GM18519 (cell line): ENCODE results near the gene SOS1.
"Not testable (repeated sequence)": the region's sequence is repeated elsewhere in the genome, so short reads cannot be mapped to it uniquely, and the experiment has no call there.

Source experiments
- ATAC-seq: cut with Tn5 transposase; IDR thresholded peaks from one replicate; pipeline ENCODE4 v1.9.1; 2021; ENCODE audit warnings: mild to moderate bottlenecking, moderate library complexity; ENCODE audit not compliant: unreplicated experiment, low FRiP score

Gene SOS1

DNA sequence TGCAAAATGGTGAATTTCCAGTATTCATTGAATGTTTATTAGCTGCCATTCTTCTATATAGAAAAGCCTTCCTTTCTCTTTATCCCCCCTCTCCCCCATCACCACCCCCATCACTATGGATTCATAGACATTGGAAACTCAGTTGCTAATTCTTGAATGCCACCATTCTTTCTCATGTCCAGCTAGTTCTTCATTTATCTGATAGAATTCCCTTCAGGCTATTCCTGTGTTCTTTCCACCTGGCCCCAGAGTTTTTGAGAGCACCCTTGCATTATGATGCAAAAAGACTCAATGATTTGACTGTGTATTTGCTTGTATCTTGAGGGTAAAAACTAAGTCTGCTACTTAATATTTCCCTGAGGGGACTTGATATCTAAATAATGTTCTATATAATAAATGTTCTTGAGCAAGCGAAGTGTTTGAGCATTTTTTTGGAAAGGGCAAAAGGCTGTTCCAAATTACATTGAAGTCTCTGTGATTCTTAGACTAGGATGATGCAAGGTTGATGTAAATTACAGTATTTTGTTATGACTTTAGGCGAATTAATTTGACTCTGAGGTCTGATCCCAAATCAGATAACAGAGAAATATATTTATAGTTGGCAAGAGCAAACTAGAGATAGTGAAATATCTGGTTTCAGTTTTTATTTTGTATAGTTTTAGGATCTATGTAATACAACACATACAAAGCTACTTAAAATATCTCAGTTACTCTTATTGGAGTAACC is 18.8 kb upstream of the SOS1 start:
- no peak for ATAC-seq

DNA sequence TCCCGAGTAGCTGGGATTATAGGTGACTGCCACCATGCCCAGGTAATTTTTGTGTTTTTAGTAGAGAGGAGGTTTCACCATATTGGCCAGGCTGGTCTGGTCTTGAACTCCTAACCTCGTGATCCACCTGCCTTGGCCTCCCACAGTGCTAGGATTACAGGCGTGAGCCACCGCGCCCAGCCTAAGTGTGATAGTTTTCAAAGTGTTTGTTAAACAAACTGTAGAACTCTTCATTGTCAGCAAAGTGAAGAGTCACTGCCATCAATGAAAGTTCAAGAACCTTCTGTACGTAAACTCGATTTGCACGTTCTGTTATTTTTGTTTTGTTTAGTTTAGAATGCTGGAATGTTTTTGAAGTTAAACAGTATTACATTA is 18.0 kb upstream of the SOS1 start:
- ATAC-seq = no peak

DNA sequence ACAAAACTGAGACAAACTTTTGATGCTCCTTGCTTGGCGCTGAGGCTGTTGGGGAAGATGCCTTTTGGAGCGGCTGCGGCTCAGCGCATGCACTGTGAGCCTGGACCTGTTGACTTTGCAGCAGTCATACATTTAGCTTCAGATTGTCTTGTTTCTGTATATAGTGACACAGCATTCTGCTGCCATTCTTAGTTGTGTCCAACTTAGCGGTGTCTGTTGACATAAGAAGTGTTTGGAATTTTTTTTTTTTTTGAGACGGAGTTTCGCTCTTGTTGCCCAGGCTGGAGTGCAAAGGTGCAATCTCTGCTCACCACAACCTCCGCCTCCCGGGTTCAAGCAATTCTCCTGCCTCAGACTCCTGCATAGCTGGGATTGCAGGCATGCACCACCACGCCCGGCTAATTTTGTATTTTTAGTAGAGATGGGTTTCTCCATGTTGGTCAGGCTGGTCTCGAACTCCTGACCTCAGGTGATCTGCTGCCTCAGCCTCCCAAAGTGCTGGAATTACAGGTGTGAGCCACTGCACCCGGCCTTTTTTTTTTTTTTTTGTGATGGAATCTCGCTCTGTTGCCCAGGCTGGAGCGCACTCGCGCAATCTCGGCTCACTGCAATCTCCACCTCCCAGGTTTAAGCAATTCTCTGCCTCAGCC is 17.5 kb upstream of the SOS1 start:
- not testable (repeated sequence) for ATAC-seq

DNA sequence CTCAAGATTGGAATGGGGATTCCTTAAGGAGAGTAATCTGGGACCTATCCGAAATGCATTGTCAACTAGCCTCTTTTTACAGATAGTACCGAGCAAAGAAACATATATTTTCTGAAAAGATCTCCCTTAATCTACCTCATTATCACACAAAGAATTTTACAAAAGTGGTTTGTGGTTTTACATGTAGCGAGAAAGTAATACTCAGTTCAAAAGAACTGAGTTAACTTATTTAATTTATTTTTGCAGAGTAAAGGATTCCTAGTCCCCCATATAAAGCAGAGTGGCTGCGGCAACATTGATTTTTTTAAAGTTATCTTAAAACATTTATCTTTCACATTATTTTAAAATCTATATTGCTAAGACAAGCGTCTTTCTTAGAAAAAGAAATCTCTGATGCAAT is 15.9 kb upstream of the SOS1 start:
- ATAC-seq = no peak

DNA sequence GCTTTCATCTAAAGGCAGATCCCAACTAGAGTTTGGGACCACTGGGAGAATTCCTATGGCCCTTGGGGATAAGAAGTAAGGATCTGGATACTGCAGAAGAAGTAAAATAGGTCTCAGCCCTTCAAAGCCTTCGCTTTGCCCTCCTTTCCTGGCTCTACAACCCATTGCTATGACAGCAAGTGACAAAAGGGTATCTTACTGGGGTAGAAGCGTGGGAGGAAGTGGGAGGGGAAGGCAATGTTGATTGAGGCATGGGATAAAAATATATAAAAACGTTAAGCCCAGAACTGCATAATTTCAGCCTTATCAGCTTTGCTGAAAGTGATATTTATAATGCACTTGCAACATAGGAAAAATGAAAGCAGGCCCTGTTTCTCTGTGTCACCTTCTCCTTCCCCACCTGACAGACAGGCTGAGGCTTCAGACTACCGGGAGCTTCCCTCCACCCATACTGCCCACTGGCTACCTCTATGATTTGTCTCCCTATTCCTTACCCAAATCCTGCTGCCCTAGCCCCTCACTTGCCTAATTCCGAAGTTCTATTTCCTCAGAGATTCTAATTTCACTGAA is 14.9 kb upstream of the SOS1 start:
- no peak for ATAC-seq

DNA sequence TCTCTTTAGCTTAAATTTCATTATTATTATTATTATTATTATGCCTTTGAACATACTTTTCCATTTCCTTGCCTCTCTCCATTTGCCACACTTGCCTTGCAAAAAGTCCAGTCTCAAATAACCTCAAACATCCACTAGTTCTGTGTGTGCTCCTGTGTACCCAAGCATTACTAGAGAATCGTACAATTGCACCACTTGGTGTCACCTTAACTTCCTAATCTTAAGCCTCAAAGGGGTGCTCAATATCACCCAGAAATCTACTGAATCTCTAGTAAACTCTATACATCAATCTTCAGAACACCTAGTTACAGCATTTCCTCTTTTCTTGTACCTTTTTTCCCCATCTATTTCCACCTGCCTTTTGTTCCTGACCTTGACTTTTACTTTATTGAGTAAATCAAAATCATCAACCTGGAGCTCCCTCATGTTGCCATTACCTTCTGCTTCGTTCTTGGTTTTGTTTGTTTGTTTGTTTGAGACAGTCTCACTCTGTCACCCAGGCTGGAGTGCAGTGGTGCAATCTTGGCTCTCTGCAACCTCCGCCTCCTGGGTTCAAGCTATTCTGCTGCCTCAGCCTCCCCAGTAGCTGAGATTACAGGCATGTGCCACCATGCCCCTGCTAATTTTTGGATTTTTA is 12.5 kb upstream of the SOS1 start:
- ATAC-seq = no peak

DNA sequence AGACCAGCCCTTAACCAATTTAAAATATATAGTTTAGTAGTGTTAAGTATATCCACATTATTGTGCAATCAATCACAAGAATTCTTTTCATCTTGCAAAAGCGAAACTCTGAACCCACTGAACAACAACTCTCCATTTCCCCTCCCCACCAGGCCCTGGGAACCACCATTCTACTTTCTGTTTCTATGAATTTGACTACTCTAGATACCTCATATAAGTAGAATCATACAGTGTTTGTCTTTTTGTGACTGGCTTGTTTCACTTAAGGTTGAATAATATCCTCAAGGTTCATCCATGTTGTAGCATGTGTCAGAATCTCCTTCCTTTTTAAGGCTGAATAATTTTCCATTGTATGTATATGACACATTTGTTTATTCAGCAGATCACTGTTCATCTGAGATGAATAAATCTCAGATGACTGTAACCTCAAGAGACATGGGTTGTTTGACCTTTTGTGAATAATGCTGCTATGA is 8.1 kb upstream of the SOS1 start:
- ATAC-seq = peak; percentile 33

DNA sequence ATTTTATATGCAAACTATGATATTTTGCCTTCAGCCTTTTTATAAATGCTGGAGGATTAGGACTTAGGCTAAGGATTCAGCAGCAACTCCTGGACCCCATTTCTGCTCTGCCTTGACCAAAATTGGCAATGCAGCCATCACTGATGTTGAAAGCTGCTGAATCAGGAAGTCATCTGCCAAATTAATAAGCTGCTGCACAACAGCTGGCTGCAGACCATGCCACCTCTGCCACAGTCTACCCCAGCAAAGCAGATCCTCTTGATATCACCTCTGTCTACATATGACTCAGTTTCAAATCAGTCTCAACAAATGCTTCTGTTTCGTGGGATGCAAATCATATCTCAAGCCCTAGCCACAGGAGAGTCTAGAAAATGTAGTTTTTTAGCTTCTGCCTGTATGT is 7.1 kb upstream of the SOS1 start:
- ATAC-seq = peak; percentile 50

DNA sequence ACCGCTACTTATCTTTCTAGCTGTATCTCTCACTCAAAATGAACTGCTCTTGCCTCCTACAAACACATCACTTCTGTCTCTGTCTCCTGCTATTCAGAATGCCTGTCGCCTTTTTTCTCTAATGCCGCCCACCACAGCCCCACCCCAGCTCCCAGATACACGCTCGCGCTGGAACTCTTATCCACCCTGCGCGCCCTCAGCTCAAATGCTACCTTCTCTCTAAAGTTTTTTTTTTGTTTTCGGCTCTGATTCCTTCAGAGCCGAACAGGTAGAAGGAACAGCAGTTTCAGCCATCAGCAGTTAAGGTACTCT is 3.9 kb upstream of the SOS1 start:
- no peak for ATAC-seq

DNA sequence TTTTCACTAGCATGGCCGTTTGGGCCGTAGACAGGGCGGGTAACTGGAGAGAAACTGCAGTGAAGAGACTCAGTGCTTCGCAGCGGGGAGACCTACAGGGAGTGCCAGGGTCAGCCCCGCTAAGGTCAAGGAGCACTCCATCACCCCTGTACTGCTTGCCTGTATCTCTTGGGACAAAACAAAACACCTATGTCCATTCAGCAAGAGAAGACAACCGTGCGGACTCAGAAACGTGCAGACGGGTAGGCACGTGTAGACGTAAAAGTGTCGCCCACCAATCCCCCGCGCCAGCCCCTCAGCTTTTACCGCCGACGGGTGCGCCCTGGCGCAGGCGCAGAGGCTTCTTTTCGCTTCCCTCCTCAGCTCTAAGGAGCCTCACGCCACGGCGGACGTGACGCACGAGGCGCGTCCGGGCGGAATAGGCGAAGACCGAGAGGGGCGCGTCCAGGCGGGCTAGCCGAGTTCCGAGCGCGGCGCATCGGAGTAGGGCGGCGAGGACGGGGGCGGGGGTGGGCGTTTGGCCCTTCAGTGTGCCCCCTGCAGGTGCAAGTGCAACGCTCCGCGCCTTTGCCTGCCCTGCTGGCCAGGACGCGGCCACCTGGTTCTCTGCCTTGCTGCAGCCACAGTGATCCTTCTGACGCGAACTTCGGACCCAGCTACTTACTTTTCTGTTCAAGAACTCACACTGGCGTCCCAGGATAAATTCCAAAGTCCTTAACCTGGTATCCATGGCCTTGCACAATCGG is 3.3 kb upstream of the SOS1 start:
- ATAC-seq = peak; percentile 46

DNA sequence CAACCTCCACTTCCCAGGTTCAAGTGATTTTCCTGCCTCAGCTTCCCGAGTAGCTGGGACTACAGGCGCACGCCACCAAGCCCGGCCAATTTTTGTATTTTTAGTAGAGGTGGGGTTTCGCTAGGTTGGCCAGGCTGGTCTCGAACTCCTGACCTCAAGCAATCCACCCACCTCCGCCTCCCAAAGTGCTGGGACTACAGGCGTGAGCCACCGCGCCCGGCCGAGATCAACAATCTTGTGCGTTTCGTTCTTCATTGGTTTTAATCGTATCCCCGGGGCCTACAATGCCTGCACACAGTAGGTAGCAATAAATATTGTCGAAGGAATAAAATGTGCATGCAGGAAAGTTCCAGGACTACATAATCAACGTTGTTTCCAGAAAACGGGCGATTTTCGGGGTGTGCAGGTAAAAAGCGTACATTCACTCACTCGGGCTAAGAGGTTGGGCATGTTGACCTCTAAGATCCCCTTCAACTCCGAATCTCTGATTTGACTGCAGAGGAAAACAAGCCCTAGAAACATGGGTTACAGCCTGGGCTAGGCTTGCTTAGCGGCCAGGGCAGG is 2.7 kb upstream of the SOS1 start:
- ATAC-seq = no peak

DNA sequence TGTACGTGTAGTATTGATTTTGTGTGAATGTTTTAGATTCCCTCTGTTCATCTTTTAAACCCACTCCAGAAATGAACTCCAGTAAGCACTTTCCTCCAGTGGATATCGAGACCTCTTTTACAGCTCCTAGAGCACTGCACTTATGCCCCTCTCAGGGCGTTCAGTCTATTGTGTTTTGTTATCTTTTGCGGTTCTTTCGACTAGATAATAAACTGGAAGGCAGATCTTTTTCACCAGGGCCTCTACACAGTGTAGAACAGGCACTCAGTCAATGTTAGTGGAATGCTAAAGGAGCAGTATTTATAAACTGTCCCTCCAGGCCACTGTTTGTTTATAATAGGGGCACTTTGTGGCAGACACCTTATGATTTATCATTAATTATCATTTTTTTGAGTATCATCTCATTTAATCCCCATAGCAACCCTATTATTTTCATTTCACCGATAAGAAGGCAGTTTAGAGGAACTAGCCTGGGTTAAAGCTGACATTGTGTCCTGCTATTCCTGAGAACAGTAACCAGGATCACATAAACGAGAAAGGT is 742 bp upstream of the SOS1 start:
- ATAC-seq = no peak

DNA sequence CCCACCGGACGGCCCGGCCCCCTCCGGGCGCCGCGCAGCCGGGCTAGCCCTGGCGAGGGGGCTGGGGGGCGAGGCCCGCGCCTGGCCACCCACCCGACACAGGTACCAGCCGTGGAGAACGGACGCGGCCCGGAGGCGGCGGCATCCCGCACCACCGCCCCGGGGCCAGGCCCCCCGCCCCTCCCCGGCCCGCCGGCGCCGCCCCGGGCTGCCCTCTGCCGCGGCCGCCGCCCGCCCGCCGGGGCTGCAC is 405 bp downstream of the SOS1 start:
- ATAC-seq = peak; percentile 21

DNA sequence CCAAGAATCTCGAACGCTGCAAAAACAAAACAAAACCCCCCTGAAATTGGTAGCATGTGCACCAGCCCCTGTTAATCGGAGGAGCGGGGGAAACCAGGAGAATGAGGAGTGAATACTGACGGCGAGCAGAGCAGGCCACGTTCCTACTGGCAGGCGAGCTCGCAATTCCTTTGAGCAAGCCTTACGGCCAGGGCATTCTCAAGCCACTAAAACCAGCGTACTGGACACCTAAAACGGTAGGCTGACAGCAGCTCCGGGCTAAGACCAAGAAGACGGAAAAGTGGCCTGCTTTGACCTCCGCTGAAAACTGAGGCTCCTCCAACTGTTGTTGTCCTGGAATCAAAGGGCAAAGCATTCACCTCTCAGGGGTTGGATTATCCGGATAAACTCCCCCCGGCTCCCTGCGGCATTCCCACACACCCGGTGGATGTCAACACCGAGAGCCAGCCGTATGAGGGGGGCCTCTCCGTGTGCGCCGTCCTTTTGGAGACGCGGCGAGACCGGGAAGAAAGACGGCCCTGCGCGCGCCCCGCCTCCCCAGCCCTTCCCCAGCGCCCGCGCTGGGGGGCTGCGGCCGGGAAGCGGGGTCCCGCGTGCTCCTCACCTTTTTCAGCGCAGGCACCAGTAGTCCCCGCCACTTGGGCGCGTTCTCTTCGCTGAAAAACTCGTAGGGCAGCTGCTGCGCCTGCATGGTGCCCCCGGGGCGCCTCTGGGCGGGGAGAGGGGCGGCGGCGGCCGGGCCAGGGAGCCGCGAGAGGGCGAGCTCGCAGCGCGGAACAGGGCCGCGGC is 925 bp downstream of the SOS1 start:
- ATAC-seq = peak; percentile 31

DNA sequence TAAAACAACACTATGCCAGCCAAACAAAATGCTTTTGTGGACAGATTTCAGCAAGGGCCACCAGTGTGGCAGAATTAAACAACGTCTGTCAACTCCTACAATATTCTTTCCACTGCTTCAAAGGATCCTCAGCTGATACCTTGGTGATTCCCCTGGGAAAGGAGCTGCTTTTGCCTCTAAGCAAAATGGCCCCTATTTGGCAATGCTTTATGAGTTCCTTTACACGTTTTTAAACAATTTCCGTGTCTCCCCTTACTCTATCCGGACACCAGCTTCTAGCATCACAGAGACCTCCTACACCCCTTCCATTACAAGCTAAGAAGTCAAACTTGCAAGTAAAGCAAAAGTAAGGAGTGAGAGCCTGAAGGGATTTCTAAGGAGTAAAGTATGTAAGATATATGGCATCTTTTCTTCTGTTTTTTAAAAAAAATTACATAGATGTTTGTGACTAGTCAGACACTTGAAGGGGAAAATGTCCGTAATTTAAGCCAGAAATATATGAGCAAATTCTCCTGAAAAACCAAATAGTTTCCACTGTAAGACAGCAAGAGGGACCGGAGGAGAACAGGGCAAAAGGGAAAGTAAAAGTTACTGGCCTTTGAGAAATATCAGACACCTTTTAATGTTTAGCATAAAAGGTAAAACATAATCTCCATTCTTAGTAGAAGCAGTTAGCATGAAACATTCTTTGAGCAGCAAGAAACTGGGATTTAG is 1.9 kb downstream of the SOS1 start:
- no peak for ATAC-seq

DNA sequence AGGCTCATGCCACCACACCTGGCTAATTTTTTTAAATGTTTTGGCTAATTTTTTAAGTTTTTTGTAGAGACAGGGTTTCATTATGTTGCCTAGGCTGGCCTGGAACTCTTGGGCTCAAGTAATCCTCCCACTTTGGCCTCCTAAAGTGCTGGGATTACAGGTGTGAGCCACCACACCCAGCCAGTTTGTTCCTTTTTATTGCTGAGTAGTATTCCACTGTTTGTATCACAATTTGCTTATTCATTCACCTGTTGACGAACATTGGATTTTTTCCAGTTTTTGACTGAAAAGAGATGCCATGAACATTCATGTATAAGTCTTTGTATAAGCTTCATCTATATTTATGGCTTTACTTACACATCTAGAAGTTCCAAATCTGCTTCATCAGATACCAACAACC is 5.3 kb downstream of the SOS1 start:
- ATAC-seq = no peak

DNA sequence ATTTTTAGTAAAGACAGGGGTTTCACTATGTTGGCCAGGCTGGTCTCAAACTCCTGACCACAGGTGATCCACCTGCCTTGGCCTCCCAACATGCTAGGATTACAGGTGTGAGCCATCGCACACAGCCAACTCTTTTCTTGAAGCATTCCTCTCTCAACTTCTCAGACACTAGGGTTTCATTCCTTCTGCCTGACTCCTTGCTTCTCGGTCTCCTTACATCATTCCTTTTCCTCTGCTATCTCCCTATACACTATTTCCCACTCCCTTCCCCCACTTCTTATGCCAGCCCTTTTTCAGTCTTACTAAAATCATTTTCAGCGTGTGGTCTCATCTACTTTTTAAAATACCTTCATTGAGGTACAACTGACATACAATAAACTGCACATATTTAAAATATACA is 6.1 kb downstream of the SOS1 start:
- no peak for ATAC-seq

DNA sequence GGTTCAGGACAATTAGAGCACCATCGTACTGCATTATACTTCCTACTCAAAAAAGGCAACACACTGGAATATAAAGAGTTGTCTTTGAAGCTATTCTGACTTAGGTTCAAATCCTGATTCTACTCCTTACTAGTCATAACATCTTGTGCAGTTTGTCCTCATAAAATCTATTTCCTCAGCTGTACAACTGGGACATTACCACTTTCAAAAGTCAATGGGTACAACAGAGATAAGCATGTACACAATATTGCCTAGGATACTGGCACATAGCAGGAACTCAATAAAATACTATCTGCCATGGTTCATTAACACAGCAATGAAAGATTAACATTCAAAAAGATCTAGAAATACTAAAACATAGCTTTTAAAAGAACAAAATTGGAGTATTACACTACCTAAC is 11.3 kb downstream of the SOS1 start:
- no peak for ATAC-seq

DNA sequence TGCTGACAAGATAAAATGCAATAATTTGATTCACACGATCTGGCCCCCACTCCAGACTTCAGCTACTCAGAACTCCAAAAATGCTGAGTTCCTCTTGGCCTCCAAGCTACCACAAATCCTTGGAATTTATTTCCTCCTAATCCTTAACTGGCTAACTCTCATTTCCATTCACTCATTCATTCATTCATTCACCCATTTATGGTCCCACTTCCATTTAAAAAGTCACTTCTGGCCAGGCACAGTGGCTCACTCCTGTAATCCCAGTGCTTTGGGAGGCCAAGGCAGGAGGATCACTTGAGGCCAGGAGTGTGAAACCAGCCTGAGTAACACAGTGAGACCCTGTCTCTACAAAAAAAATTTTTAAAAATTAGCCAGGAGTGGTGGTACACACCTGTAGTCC is 12.5 kb downstream of the SOS1 start:
- ATAC-seq = no peak
